Lung (tissue), 12 donors: ENCODE measurements around the gene TMPRSS13. TPM values are rescaled to one million over a fixed set of nuclear protein-coding genes. Genes with fewer than 3 reads are reported as not detected.
A peak's percentile ranks its signal among the peaks of the same experiment; 100 is the strongest.

Experiments
- ATAC-seq: fragments of 200-7000 bp; cut with Tn5 transposase; one replicate; pipeline ENCODE4 v1.9.1; 2020; ENCODE audit warnings: moderate number of reproducible peaks; ENCODE audit not compliant: insufficient read depth, low FRiP score
- DNase-seq, 3 donors: peaks; one replicate each; pipeline ENCODE4 v3.0.0-alpha.2; 2013 to 2017
- H3K27ac ChIP-seq, 2 donors: one replicate each; pipeline ENCODE4 v1.5.1; 2013; ENCODE audit warnings: mild to moderate bottlenecking in 2 of 2, moderate library complexity in 2 of 2, control low read depth in 1 of 2, inconsistent platforms in 1 of 2, low read depth in 1 of 2, low read length in 1 of 2
- H3K27me3 ChIP-seq, 3 donors: one replicate each; pipeline ENCODE4 v1.5.1; 2013; ENCODE audit warnings: low read length in 2 of 3; ENCODE audit not compliant: control insufficient read depth in 3 of 3, insufficient read depth in 3 of 3
- H3K36me3 ChIP-seq, 4 donors: one replicate each; pipeline ENCODE4 v1.5.1; 2013; ENCODE audit warnings: low read length in 4 of 4, mild to moderate bottlenecking in 1 of 4, moderate library complexity in 1 of 4; ENCODE audit not compliant: control insufficient read depth in 4 of 4, insufficient read depth in 4 of 4
- H3K4me1 ChIP-seq, 5 donors: one replicate each; pipeline ENCODE4 v1.5.1; 2013; ENCODE audit warnings: low read length in 5 of 5, mild to moderate bottlenecking in 2 of 5, moderate library complexity in 1 of 5; ENCODE audit not compliant: control insufficient read depth in 5 of 5, insufficient read depth in 5 of 5
- H3K4me3 ChIP-seq: one replicate; pipeline ENCODE4 v1.5.1; 2013; ENCODE audit warnings: mild to moderate bottlenecking, control low read depth, moderate library complexity
- H3K9ac ChIP-seq, 2 donors: one replicate each; pipeline ENCODE4 v1.5.1; 2013; ENCODE audit warnings: low read length in 2 of 2, control low read depth in 1 of 2; ENCODE audit not compliant: insufficient read depth in 1 of 2
- H3K9me3 ChIP-seq, 4 donors: one replicate each; pipeline ENCODE4 v1.5.1; 2013; ENCODE audit warnings: low read length in 3 of 4, mild to moderate bottlenecking in 1 of 4, moderate library complexity in 1 of 4; ENCODE audit not compliant: control insufficient read depth in 4 of 4, insufficient read depth in 3 of 4
- WGBS, 2 donors: extraction: QIAGEN DNeasy Blood & Tissue Kit; methylation state at CpG; one replicate each; pipeline ENCODE4 v1.1.7; 2013; 5-methylcytosine and 5-hydroxymethylcytosine counted together
- polyA plus RNA-seq, 2 donors: library from polyadenylated mRNA; stranded (reverse); fragments of 200-250 nt; gene quantifications; one replicate each; pipeline ENCODE4 v1.2.1, GENCODE V29; 2013
- total RNA-seq, 2 donors: library from RNA; depleted of rRNA in 1 of 2; stranded (reverse); fragments of >200 nt in 1 of 2; gene quantifications; one replicate each; pipeline ENCODE4 v1.2.1, GENCODE V29; 2014 to 2021
- TF ChIP-seq, protein P1 (sequence below): IDR thresholded peaks from 2 replicates; pipeline ENCODE4 v1.5.1; 2012; ENCODE audit warnings: mild to moderate bottlenecking; ENCODE audit errors: control extremely low read depth, extremely low read depth
- donor health status: control.
- donor health status: control.
- donor health status: Bipolar disorder and iron deficiency.
- donor health status: healthy.
- donor health status: DM: yes; HTN: yes; CAD: no.

Gene TMPRSS13
- total and polyA plus RNA-seq, 4 donors: 5.8 to 9.4 (median 9.2) TPM

DNA sequence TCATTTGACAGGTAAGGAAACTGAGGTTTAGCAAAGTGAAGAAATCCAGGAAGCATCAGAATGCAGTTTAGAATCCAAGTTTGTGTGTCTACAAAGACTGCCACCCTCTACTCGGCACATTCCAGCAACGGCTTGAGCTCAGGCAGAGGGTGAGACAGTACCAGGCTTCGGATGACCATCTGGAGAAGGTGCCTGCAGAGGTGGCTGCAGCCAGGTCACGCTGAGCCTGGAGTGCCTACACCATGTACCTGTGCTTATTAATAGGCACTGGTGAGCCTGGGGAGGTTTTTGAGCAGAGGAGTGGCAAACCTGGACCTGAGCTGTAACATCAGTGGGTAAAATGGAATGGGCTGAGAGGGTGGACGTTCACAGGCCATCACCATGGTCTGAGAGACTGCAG, 57.4 kb downstream of the TMPRSS13 start:
- no peak overlapping the region for H3K4me3 ChIP-seq
- H3K9ac ChIP-seq: no peak overlapping the region
- H3K9me3 ChIP-seq: no peaks in the 10 kb centered on the region
- H3K27me3 ChIP-seq: no peaks in the 10 kb centered on the region
- peaks cover 7 to 51% (median 21%) of the 10 kb centered on the region in 5 donors for H3K4me1 ChIP-seq
- 86 to 91% methylated on average over 5 of the region's 5 CpGs for WGBS, 2 donors
- ATAC-seq (no peak), DNase-seq (no peak)
- TF ChIP-seq, protein P1, sequence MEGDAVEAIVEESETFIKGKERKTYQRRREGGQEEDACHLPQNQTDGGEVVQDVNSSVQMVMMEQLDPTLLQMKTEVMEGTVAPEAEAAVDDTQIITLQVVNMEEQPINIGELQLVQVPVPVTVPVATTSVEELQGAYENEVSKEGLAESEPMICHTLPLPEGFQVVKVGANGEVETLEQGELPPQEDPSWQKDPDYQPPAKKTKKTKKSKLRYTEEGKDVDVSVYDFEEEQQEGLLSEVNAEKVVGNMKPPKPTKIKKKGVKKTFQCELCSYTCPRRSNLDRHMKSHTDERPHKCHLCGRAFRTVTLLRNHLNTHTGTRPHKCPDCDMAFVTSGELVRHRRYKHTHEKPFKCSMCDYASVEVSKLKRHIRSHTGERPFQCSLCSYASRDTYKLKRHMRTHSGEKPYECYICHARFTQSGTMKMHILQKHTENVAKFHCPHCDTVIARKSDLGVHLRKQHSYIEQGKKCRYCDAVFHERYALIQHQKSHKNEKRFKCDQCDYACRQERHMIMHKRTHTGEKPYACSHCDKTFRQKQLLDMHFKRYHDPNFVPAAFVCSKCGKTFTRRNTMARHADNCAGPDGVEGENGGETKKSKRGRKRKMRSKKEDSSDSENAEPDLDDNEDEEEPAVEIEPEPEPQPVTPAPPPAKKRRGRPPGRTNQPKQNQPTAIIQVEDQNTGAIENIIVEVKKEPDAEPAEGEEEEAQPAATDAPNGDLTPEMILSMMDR: no peak
- H3K27ac ChIP-seq: no peak overlapping the region
- peaks cover 0 to 3% (median 0%) of the 10 kb centered on the region in 4 donors for H3K36me3 ChIP-seq

DNA sequence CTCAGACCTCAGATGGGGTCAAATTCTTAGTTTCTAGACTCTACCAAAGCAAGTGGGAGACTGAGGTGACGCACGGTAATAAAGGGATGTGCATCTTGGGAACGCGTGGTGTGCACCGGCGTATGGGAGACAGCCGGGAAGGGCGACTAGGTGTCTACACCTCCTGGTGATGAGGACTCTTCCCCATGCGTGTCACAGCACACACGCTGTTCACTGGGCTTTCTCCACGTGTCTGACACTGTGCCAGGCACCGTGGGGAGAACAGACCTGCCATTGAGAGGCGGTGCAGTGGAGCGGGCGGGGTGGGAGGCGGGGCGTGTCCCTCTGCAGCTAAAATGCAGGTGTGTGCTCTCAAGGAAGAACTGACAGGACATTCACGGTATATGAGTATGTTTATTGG, 58.0 kb downstream of the TMPRSS13 start:
- Histone ChIP-seq H3K4me1 (peaks cover 7 to 51% (median 21%) of the 10 kb centered on the region in 5 donors), H3K4me3 (no peak overlapping the region), H3K9me3 (no peaks in the 10 kb centered on the region), H3K9ac (no peak overlapping the region), H3K27me3 (no peaks in the 10 kb centered on the region), H3K36me3 (peaks cover 0 to under 1% (median 0%) of the 10 kb centered on the region in 4 donors), H3K27ac (no peak overlapping the region)
- DNase-seq (no peak), ATAC-seq (no peak)
- TF ChIP-seq, protein P1: no peak
- 85 to 91% methylated on average over 18 of the region's 18 CpGs for WGBS, 2 donors

DNA sequence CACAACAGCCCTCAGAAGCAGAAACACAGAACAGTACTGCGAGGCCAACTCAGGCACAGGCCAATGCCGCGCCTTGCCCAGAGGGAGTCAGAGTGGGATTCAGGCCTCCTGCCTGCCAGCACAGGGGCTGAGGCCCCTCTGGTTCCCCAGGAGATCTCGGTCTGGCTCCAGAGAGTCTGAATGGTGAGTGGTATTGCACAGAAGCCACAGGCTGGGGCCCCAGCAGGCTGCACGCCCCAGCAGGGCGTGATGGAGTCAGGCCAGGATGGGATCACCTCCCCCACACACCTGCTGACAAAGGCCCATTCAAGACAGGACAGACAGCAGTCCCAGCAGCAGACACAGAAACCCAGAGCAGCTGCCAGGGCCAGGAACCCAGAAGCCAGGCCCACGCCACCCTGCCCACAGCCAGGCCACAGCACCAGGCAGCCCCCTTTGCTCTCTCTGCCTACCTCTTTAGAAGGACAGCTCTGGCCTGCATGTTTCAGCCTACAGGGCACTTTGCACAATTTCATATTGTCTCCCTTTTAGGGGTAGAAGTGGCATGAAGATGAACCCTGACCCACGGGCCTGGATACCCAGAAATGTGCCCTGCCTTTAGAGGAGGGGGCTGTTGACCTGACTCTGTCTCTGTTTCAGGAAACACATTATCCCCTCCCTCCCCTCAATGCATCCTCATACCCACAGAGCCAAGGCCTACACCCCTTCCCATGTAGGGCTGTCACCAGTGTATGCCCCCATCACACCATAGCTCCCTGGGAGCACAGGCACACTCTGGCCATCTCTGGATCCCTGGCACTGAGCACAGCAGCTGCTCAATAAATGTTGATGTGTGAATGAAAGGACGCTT, 58.9 kb downstream of the TMPRSS13 start:
- DNase-seq (peak in 1 of 3 donors; percentile 47), ATAC-seq (no peak)
- no peaks in the 10 kb centered on the region for H3K9me3 ChIP-seq
- H3K4me1 ChIP-seq: peaks cover 7 to 47% (median 21%) of the 10 kb centered on the region in 5 donors
- H3K27me3 ChIP-seq: no peaks in the 10 kb centered on the region
- no peak overlapping the region for H3K4me3 ChIP-seq
- H3K9ac ChIP-seq: no peak overlapping the region
- H3K36me3 ChIP-seq: no peaks in the 10 kb centered on the region
- TF ChIP-seq, protein P1: no peak
- WGBS, 2 donors: 79 to 88% methylated on average over 9 of the region's 9 CpGs
- peak overlapping the region in 1 of 2 donors; percentile 35 for H3K27ac ChIP-seq
